Activated effector memory CD4-positive, alpha-beta T cell treated with Interleukin-2 at 50 U/mL for 16 hours (primary cell): ENCODE measurements around the gene AGBL5.

Experiments used
- DNase-seq: peaks from one replicate; pipeline ENCODE4 v3.0.0-alpha.2; 2020

Gene AGBL5

GRCh38 chr2:27050996-27051901, at the start of gene AGBL5:
Gene AGBL5, plus strand, starts transcription at chr2:27051668. Its CDS starts 1,291 bp downstream, at chr2:27052959.
- DNase-seq: peak; percentile 95

- DNase-seq: no peak
Measured at GRCh38 chr2:27001950-27002349, 49.5 kb upstream of the AGBL5 start.

GRCh38 chr2:27003007-27003406, 48.5 kb upstream of the AGBL5 start:
- DNase-seq: no peak

GRCh38 chr2:27003857-27004256, 47.6 kb upstream of the AGBL5 start:
- DNase-seq: no peak

- no peak for DNase-seq
Measured at GRCh38 chr2:27006602-27007415, 44.7 kb upstream of the AGBL5 start.

GRCh38 chr2:27007416-27008374, 43.8 kb upstream of the AGBL5 start:
- no peak for DNase-seq

GRCh38 chr2:27008678-27009077, 42.8 kb upstream of the AGBL5 start:
- no peak for DNase-seq

- DNase-seq: no peak
Measured at GRCh38 chr2:27009083-27009482, 42.4 kb upstream of the AGBL5 start.

- no peak for DNase-seq
Measured at GRCh38 chr2:27009716-27010115, 41.8 kb upstream of the AGBL5 start.

- no peak for DNase-seq
Measured at GRCh38 chr2:27010139-27010538, 41.3 kb upstream of the AGBL5 start.

- DNase-seq: no peak
Measured at GRCh38 chr2:27013738-27014137, 37.7 kb upstream of the AGBL5 start.

GRCh38 chr2:27014771-27015433, 36.6 kb upstream of the AGBL5 start:
- DNase-seq: no peak

GRCh38 chr2:27016801-27017325, 34.6 kb upstream of the AGBL5 start:
- DNase-seq: peak; percentile 8

GRCh38 chr2:27018142-27018541, 33.3 kb upstream of the AGBL5 start:
- no peak for DNase-seq

GRCh38 chr2:27019459-27019858, 32.0 kb upstream of the AGBL5 start:
- no peak for DNase-seq

- DNase-seq: no peak
Measured at GRCh38 chr2:27019931-27020855, 31.3 kb upstream of the AGBL5 start.

- no peak for DNase-seq
Measured at GRCh38 chr2:27021253-27022049, 30.0 kb upstream of the AGBL5 start.

- no peak for DNase-seq
Measured at GRCh38 chr2:27023740-27024139, 27.7 kb upstream of the AGBL5 start.

- no peak for DNase-seq
Measured at GRCh38 chr2:27024188-27024587, 27.3 kb upstream of the AGBL5 start.

- DNase-seq: no peak
Measured at GRCh38 chr2:27024812-27025211, 26.7 kb upstream of the AGBL5 start.
